ENCODE measurements around the gene OOEP.

The OOEP gene

DNA sequence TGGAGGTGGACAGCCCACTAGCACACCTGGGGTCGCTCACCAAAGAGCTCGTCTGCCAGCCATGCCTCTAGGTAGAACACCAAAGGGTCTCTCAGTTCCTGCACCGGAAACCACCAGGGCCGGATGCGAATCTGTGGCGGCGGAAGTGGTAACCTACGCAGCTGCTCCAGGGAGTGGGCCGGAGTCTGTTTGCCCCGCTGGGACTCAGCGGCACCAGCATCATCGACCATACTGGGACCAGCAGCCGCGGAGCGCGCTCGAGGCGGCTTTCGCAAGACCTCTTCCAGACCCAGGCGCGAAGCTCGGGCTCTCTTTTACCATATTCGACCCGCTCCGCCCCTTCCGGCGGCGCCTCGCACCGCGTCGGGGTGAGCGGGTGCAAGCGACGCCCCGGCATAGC is at the start of gene OOEP:
Gene OOEP (minus strand): TSS at position 335 of the 400 bp plus-strand sequence. CDS start 105 bp downstream, at position 230.
- TF ChIP-seq EP300 (IDR thresholded peaks at IDR 0.05; ENCODE audit: borderline replicate concordance) (no peak), USF1 (IDR thresholded peaks at IDR 0.05) (no peak), ZBTB7A (IDR thresholded peaks at IDR 0.05; ENCODE audit: low read depth) (no peak), CEBPB (IDR thresholded peaks at IDR 0.05) (no peak), YY1 (IDR thresholded peaks at IDR 0.05; ENCODE audit: low read depth) (no peak), EGR1 (IDR thresholded peaks at IDR 0.05) (no peak), TEAD4 (IDR thresholded peaks at IDR 0.05) (no peak), FOXM1 (IDR thresholded peaks at IDR 0.05; ENCODE audit: borderline replicate concordance, low read depth) (no peak), MAX (IDR thresholded peaks at IDR 0.05) (no peak), NFIC (IDR thresholded peaks at IDR 0.05) (no peak), TCF12 (IDR thresholded peaks at IDR 0.05; ENCODE audit: low read depth) (no peak), REST (IDR thresholded peaks at IDR 0.05; ENCODE audit: low read depth) (no peak), RAD21 (IDR thresholded peaks at IDR 0.05; ENCODE audit: low read depth) (no peak), TAF1 (IDR thresholded peaks at IDR 0.05; ENCODE audit: low read depth) (no peak), CREB1 (IDR thresholded peaks at IDR 0.05; ENCODE audit: low read depth) (no peak)

GRCh38 chr6:73418081-73418741 is 48.5 kb upstream of the OOEP start:
- TF ChIP-seq NFIC (IDR thresholded peaks at IDR 0.05): no peak
- no peak for TF ChIP-seq CREB1 (IDR thresholded peaks at IDR 0.05; ENCODE audit: low read depth)
- no peak for TF ChIP-seq TEAD4 (IDR thresholded peaks at IDR 0.05)
- TF ChIP-seq TCF12 (IDR thresholded peaks at IDR 0.05; ENCODE audit: low read depth): no peak
- no peak for TF ChIP-seq EGR1 (IDR thresholded peaks at IDR 0.05)
- no peak for TF ChIP-seq REST (IDR thresholded peaks at IDR 0.05; ENCODE audit: low read depth)
- TF ChIP-seq RAD21 (IDR thresholded peaks at IDR 0.05; ENCODE audit: low read depth): no peak

- TF ChIP-seq FOXM1 (IDR thresholded peaks at IDR 0.05; ENCODE audit: borderline replicate concordance, low read depth) (no peak), CREB1 (IDR thresholded peaks at IDR 0.05; ENCODE audit: low read depth) (no peak), YY1 (IDR thresholded peaks at IDR 0.05; ENCODE audit: low read depth) (no peak), MAX (IDR thresholded peaks at IDR 0.05) (no peak), TEAD4 (IDR thresholded peaks at IDR 0.05) (no peak), EP300 (IDR thresholded peaks at IDR 0.05; ENCODE audit: borderline replicate concordance) (no peak), REST (IDR thresholded peaks at IDR 0.05; ENCODE audit: low read depth) (no peak), NFIC (IDR thresholded peaks at IDR 0.05) (no peak), ZBTB7A (IDR thresholded peaks at IDR 0.05; ENCODE audit: low read depth) (no peak), USF1 (IDR thresholded peaks at IDR 0.05) (no peak), TCF12 (IDR thresholded peaks at IDR 0.05; ENCODE audit: low read depth) (no peak), CEBPB (IDR thresholded peaks at IDR 0.05) (no peak), EGR1 (IDR thresholded peaks at IDR 0.05) (no peak), RAD21 (IDR thresholded peaks at IDR 0.05; ENCODE audit: low read depth) (no peak)
Measured at GRCh38 chr6:73413102-73413501, 43.4 kb upstream of the OOEP start.

- no peak for TF ChIP-seq NFIC (IDR thresholded peaks at IDR 0.05)
- no peak for TF ChIP-seq REST (IDR thresholded peaks at IDR 0.05; ENCODE audit: low read depth)
- TF ChIP-seq USF1 (IDR thresholded peaks at IDR 0.05): no peak
- no peak for TF ChIP-seq CREB1 (IDR thresholded peaks at IDR 0.05; ENCODE audit: low read depth)
- no peak for TF ChIP-seq RAD21 (IDR thresholded peaks at IDR 0.05; ENCODE audit: low read depth)
- no peak for TF ChIP-seq CEBPB (IDR thresholded peaks at IDR 0.05)
- no peak for TF ChIP-seq EP300 (IDR thresholded peaks at IDR 0.05; ENCODE audit: borderline replicate concordance)
- no peak for TF ChIP-seq EGR1 (IDR thresholded peaks at IDR 0.05)
- TF ChIP-seq FOXM1 (IDR thresholded peaks at IDR 0.05; ENCODE audit: borderline replicate concordance, low read depth): no peak
- TF ChIP-seq TEAD4 (IDR thresholded peaks at IDR 0.05): no peak
- TF ChIP-seq MAX (IDR thresholded peaks at IDR 0.05): no peak
- TF ChIP-seq TAF1 (IDR thresholded peaks at IDR 0.05; ENCODE audit: low read depth): no peak
- no peak for TF ChIP-seq YY1 (IDR thresholded peaks at IDR 0.05; ENCODE audit: low read depth)
- TF ChIP-seq ZBTB7A (IDR thresholded peaks at IDR 0.05; ENCODE audit: low read depth): no peak
- no peak for TF ChIP-seq TCF12 (IDR thresholded peaks at IDR 0.05; ENCODE audit: low read depth)
Measured at GRCh38 chr6:73409395-73409794, 39.7 kb upstream of the OOEP start.

Measured in Ishikawa (cell line).